ENCODE measurements around the gene ACCS. TPM values are rescaled to one million over a fixed set of nuclear protein-coding genes. Genes with fewer than 3 reads are reported as not detected.

The ACCS gene
- total and polyA plus RNA-seq, 4 donors: 6.4 to 66.9 (median 28.1) TPM

- no peaks in the 10 kb centered on the region for H3K9me3 ChIP-seq (ENCODE audit: control insufficient read depth in 4 of 4, insufficient read depth in 3 of 4, low read length in 3 of 4)
- no peak for TF ChIP-seq CTCF (IDR thresholded peaks at IDR 0.05; ENCODE audit: control extremely low read depth, extremely low read depth)
- H3K4me3 ChIP-seq: no peak overlapping the region
- H3K4me1 ChIP-seq (ENCODE audit: control insufficient read depth in 5 of 5, insufficient read depth in 5 of 5, low read length in 5 of 5): peaks cover 6 to 8% (median 8%) of the 10 kb centered on the region in 5 donors
- H3K36me3 ChIP-seq (ENCODE audit: control insufficient read depth in 4 of 4, insufficient read depth in 4 of 4, low read length in 4 of 4): no peaks in the 10 kb centered on the region
- WGBS, 2 donors: 19 to 25% methylated on average over 4 of the region's 4 CpGs
- peak overlapping the region in 1 of 2 donors; percentile 11 for H3K27ac ChIP-seq (ENCODE audit: low read depth in 1 of 2, low read length in 1 of 2)
- no peaks in the 10 kb centered on the region for H3K27me3 ChIP-seq (ENCODE audit: control insufficient read depth in 3 of 3, insufficient read depth in 3 of 3, low read length in 2 of 3)
- DNase-seq: no peak
- ATAC-seq (ENCODE audit: insufficient read depth, low FRiP score): no peak
- no peak overlapping the region for H3K9ac ChIP-seq (ENCODE audit: insufficient read depth in 1 of 2, low read length in 2 of 2)
These were observed 47.9 kb upstream of the ACCS start for GRCh38 chr11:44018127-44018521.

- Histone ChIP-seq H3K9me3 (ENCODE audit: control insufficient read depth in 4 of 4, insufficient read depth in 3 of 4, low read length in 3 of 4) (no peaks in the 10 kb centered on the region), H3K36me3 (ENCODE audit: control insufficient read depth in 4 of 4, insufficient read depth in 4 of 4, low read length in 4 of 4) (no peaks in the 10 kb centered on the region), H3K27me3 (ENCODE audit: control insufficient read depth in 3 of 3, insufficient read depth in 3 of 3, low read length in 2 of 3) (no peaks in the 10 kb centered on the region), H3K27ac (ENCODE audit: low read depth in 1 of 2, low read length in 1 of 2) (no peak overlapping the region), H3K4me3 (no peak overlapping the region), H3K4me1 (ENCODE audit: control insufficient read depth in 5 of 5, insufficient read depth in 5 of 5, low read length in 5 of 5) (peaks cover 6 to 8% (median 8%) of the 10 kb centered on the region in 5 donors), H3K9ac (ENCODE audit: insufficient read depth in 1 of 2, low read length in 2 of 2) (no peak overlapping the region)
- no peak for TF ChIP-seq CTCF (IDR thresholded peaks at IDR 0.05; ENCODE audit: control extremely low read depth, extremely low read depth)
- DNase-seq: no peak
- WGBS, 2 donors: 70% methylated on average over 2 of the region's 2 CpGs
- ATAC-seq (ENCODE audit: insufficient read depth, low FRiP score): no peak
These were observed 47.2 kb upstream of the ACCS start for GRCh38 chr11:44018829-44019228.

GRCh38 chr11:44024977-44025376, 41.1 kb upstream of the ACCS start:
- peaks cover 0 to 5% (median under 1%) of the 10 kb centered on the region in 5 donors for H3K4me1 ChIP-seq (ENCODE audit: control insufficient read depth in 5 of 5, insufficient read depth in 5 of 5, low read length in 5 of 5)
- 97 to 100% methylated on average over 1 of the region's 1 CpG for WGBS, 2 donors
- H3K9me3 ChIP-seq (ENCODE audit: control insufficient read depth in 4 of 4, insufficient read depth in 3 of 4, low read length in 3 of 4): peaks cover 0 to 9% (median 0%) of the 10 kb centered on the region in 4 donors
- no peaks in the 10 kb centered on the region for H3K36me3 ChIP-seq (ENCODE audit: control insufficient read depth in 4 of 4, insufficient read depth in 4 of 4, low read length in 4 of 4)
- no peaks in the 10 kb centered on the region for H3K27me3 ChIP-seq (ENCODE audit: control insufficient read depth in 3 of 3, insufficient read depth in 3 of 3, low read length in 2 of 3)
- no peak for TF ChIP-seq CTCF (IDR thresholded peaks at IDR 0.05; ENCODE audit: control extremely low read depth, extremely low read depth)
- no peak overlapping the region for H3K4me3 ChIP-seq
- DNase-seq: no peak
- ATAC-seq (ENCODE audit: insufficient read depth, low FRiP score): no peak
- no peak overlapping the region for H3K27ac ChIP-seq (ENCODE audit: low read depth in 1 of 2, low read length in 1 of 2)
- no peak overlapping the region for H3K9ac ChIP-seq (ENCODE audit: insufficient read depth in 1 of 2, low read length in 2 of 2)

GRCh38 chr11:44025727-44026126, 40.3 kb upstream of the ACCS start:
- ATAC-seq (ENCODE audit: insufficient read depth, low FRiP score) (no peak), DNase-seq (no peak)
- Histone ChIP-seq H3K4me1 (ENCODE audit: control insufficient read depth in 5 of 5, insufficient read depth in 5 of 5, low read length in 5 of 5) (peaks cover 0 to 11% (median 6%) of the 10 kb centered on the region in 5 donors), H3K9me3 (ENCODE audit: control insufficient read depth in 4 of 4, insufficient read depth in 3 of 4, low read length in 3 of 4) (peaks cover 0 to 9% (median 0%) of the 10 kb centered on the region in 4 donors), H3K27me3 (ENCODE audit: control insufficient read depth in 3 of 3, insufficient read depth in 3 of 3, low read length in 2 of 3) (no peaks in the 10 kb centered on the region), H3K36me3 (ENCODE audit: control insufficient read depth in 4 of 4, insufficient read depth in 4 of 4, low read length in 4 of 4) (no peaks in the 10 kb centered on the region), H3K9ac (ENCODE audit: insufficient read depth in 1 of 2, low read length in 2 of 2) (no peak overlapping the region), H3K27ac (ENCODE audit: low read depth in 1 of 2, low read length in 1 of 2) (no peak overlapping the region), H3K4me3 (no peak overlapping the region)
- TF ChIP-seq CTCF (IDR thresholded peaks at IDR 0.05; ENCODE audit: control extremely low read depth, extremely low read depth): no peak
